ENCODE measurements around the gene ZNF490. TPM values are rescaled to one million over a fixed set of nuclear protein-coding genes. Genes with fewer than 3 reads are reported as not detected.

ZNF490 gene
- total RNA-seq, 2 donors from 2014 or later, result 6.2 to 7.5 TPM

GRCh38 chr19:12617646-12618045, 7.0 kb upstream of the ZNF490 start:
- TF ChIP-seq CTCF (IDR thresholded peaks at IDR 0.05), result no peak
- H3K4me3 ChIP-seq, result no peak overlapping the region
- no peaks in the 10 kb centered on the region for H3K27me3 ChIP-seq
- no peaks in the 10 kb centered on the region for H3K4me1 ChIP-seq
- intact Hi-C loops (cut with DNase I), result no loop called here
- no peaks in the 10 kb centered on the region for H3K36me3 ChIP-seq
- H3K9me3 ChIP-seq, result no peaks in the 10 kb centered on the region
- H3K27ac ChIP-seq, result no peak overlapping the region
- H3K9ac ChIP-seq (ENCODE audit: low read depth in 2 of 2, low read length in 2 of 2), result no peak overlapping the region
- no peak for DNase-seq

GRCh38 chr19:12611361-12611699, 717 bp upstream of the ZNF490 start:
- peak; percentile 86 for DNase-seq
- Histone ChIP-seq H3K9ac (ENCODE audit: low read depth in 2 of 2, low read length in 2 of 2) (peak overlapping the region; percentile 93 to 97), H3K36me3 (no peaks in the 10 kb centered on the region), H3K4me3 (peak overlapping the region; percentile 100), H3K9me3 (no peaks in the 10 kb centered on the region), H3K27me3 (no peaks in the 10 kb centered on the region), H3K4me1 (no peaks in the 10 kb centered on the region), H3K27ac (peak overlapping the region; percentile 99)
- TF ChIP-seq CTCF (IDR thresholded peaks at IDR 0.05), result no peak
- intact Hi-C loops (cut with DNase I), result no loop called here

- no peak for TF ChIP-seq CTCF (IDR thresholded peaks at IDR 0.05)
- intact Hi-C loops (cut with DNase I), result no loop called here
- no peak for DNase-seq
Observed at GRCh38 chr19:12607631-12608030, 3.0 kb downstream of the ZNF490 start.

GRCh38 chr19:12606796-12607195, 3.8 kb downstream of the ZNF490 start:
- H3K27me3 ChIP-seq, result no peaks in the 10 kb centered on the region
- H3K9me3 ChIP-seq, result no peaks in the 10 kb centered on the region
- no peak overlapping the region for H3K4me3 ChIP-seq
- no peak overlapping the region for H3K27ac ChIP-seq
- DNase-seq, result no peak
- no peaks in the 10 kb centered on the region for H3K4me1 ChIP-seq
- no peaks in the 10 kb centered on the region for H3K36me3 ChIP-seq
- intact Hi-C loops (cut with DNase I), result no loop called here
- H3K9ac ChIP-seq (ENCODE audit: low read depth in 2 of 2, low read length in 2 of 2), result no peak overlapping the region
- TF ChIP-seq CTCF (IDR thresholded peaks at IDR 0.05), result no peak

More at GRCh38 chr19:12607631-12608030, 3.0 kb downstream of the ZNF490 start:
- H3K4me1 ChIP-seq, result no peaks in the 10 kb centered on the region
- no peak overlapping the region for H3K9ac ChIP-seq (ENCODE audit: low read depth in 2 of 2, low read length in 2 of 2)
- H3K9me3 ChIP-seq, result no peaks in the 10 kb centered on the region
- H3K27me3 ChIP-seq, result no peaks in the 10 kb centered on the region
- H3K36me3 ChIP-seq, result no peaks in the 10 kb centered on the region
- H3K27ac ChIP-seq, result no peak overlapping the region
- no peak overlapping the region for H3K4me3 ChIP-seq

- Histone ChIP-seq H3K27ac (no peak overlapping the region), H3K36me3 (no peaks in the 10 kb centered on the region), H3K4me3 (no peak overlapping the region), H3K9ac (ENCODE audit: low read depth in 2 of 2, low read length in 2 of 2) (no peak overlapping the region), H3K27me3 (no peaks in the 10 kb centered on the region), H3K9me3 (no peaks in the 10 kb centered on the region), H3K4me1 (no peaks in the 10 kb centered on the region)
- TF ChIP-seq CTCF (IDR thresholded peaks at IDR 0.05), result no peak
- intact Hi-C loops (cut with DNase I), result no loop called here
- no peak for DNase-seq
Observed at GRCh38 chr19:12603714-12604113, 6.9 kb downstream of the ZNF490 start.

- Histone ChIP-seq H3K27ac (no peak overlapping the region), H3K4me3 (no peak overlapping the region), H3K36me3 (no peaks in the 10 kb centered on the region), H3K27me3 (no peaks in the 10 kb centered on the region), H3K9me3 (no peaks in the 10 kb centered on the region), H3K4me1 (no peaks in the 10 kb centered on the region), H3K9ac (ENCODE audit: low read depth in 2 of 2, low read length in 2 of 2) (no peak overlapping the region)
- TF ChIP-seq CTCF (IDR thresholded peaks at IDR 0.05), result no peak
- intact Hi-C loops (cut with DNase I), result no loop called here
- DNase-seq, result no peak
Observed at GRCh38 chr19:12597594-12597993, 13.0 kb downstream of the ZNF490 start.
